DMS153 treated with DMSO at 0.1 percent for 48 hours (cell line): Measurements from ENCODE around the gene ABHD16A.
"Not testable (repeated sequence)": the region's sequence is repeated elsewhere in the genome, so short reads cannot be mapped to it uniquely, and the experiment has no call there.

ENCODE experiments used
- DNase-seq: peaks from one replicate; lab custom pipeline; 2025; ENCODE audit not compliant: unreplicated experiment; lab: John Stamatoyannopoulos, UW

ABHD16A gene

GRCh38 chr6:31715022-31715958, 12.2 kb upstream of the ABHD16A start, which contains the start of gene LY6G6D:
Gene LY6G6D, plus strand, starts transcription at chr6:31715348. Its CDS starts 8 bp downstream, at chr6:31715356.
- DNase-seq, result no peak

GRCh38 chr6:31713991-31714684, 11.0 kb upstream of the ABHD16A start:
- DNase-seq, result no peak

GRCh38 chr6:31713465-31713864, 10.3 kb upstream of the ABHD16A start:
- no peak for DNase-seq

GRCh38 chr6:31712296-31712695, 9.2 kb upstream of the ABHD16A start:
- DNase-seq, result no peak

GRCh38 chr6:31711233-31711632, 8.1 kb upstream of the ABHD16A start:
- DNase-seq, result no peak

- no peak for DNase-seq
Observed at GRCh38 chr6:31710523-31711219, 7.5 kb upstream of the ABHD16A start.

GRCh38 chr6:31709157-31709556, 6.0 kb upstream of the ABHD16A start:
- not testable (repeated sequence) for DNase-seq

GRCh38 chr6:31708224-31708623, 5.1 kb upstream of the ABHD16A start:
- DNase-seq, result no peak

- DNase-seq, result no peak
Observed at GRCh38 chr6:31707701-31708100, 4.6 kb upstream of the ABHD16A start.

- no peak for DNase-seq
Observed at GRCh38 chr6:31706599-31706998, 3.5 kb upstream of the ABHD16A start, which contains the start of gene LY6G6F. Gene LY6G6F, plus strand, starts transcription at chr6:31706866. Its CDS starts 41 bp downstream, at chr6:31706907.

GRCh38 chr6:31705931-31706330, 2.8 kb upstream of the ABHD16A start:
- no peak for DNase-seq

- no peak for DNase-seq
Observed at GRCh38 chr6:31702405-31702818, 712 bp downstream of the ABHD16A start.

- DNase-seq, result no peak
Observed at GRCh38 chr6:31701666-31702404, 1.3 kb downstream of the ABHD16A start.

- no peak for DNase-seq
Observed at GRCh38 chr6:31700740-31701401, 2.3 kb downstream of the ABHD16A start.

- no peak for DNase-seq
Observed at GRCh38 chr6:31697555-31697954, 5.6 kb downstream of the ABHD16A start.

- DNase-seq, result no peak
Observed at GRCh38 chr6:31693535-31693934, 9.6 kb downstream of the ABHD16A start.

GRCh38 chr6:31692886-31693285, 10.2 kb downstream of the ABHD16A start:
- no peak for DNase-seq

- DNase-seq, result no peak
Observed at GRCh38 chr6:31692353-31692752, 10.8 kb downstream of the ABHD16A start.

- no peak for DNase-seq
Observed at GRCh38 chr6:31691564-31692108, 11.5 kb downstream of the ABHD16A start.

GRCh38 chr6:31691078-31691463, 12.1 kb downstream of the ABHD16A start:
- DNase-seq, result no peak
